ENCODE measurements around the gene DLK2. TPM values are rescaled to one million over a fixed set of nuclear protein-coding genes. Genes with fewer than 3 reads are reported as not detected.

The DLK2 gene
- total and polyA plus RNA-seq, 7 experiments from 2014 or later: 0.30 to 1.6 (median 0.56) TPM

GRCh38 chr6:43477235-43478007 is 22.1 kb upstream of the DLK2 start, which contains the start of gene TJAP1:
TJAP1 (plus strand) TSS chr6:43477570; CDS start chr6:43499002, 21,432 bp downstream.
- Mint-ChIP-seq H3K36me3 (peaks cover 0 to 9% (median 0%) of the 10 kb centered on the region in 5 donors), H3K9me3 (no peaks in the 10 kb centered on the region), H3K27me3 (no peaks in the 10 kb centered on the region), H3K27ac (peak within 1 kb of the TSS; percentile 90 to 98 (median 96)), H3K4me1 (peaks cover 37 to 54% (median 51%) of the 10 kb centered on the region in 7 donors), H3K4me3 (peak within 1 kb of the TSS; percentile 87 to 99 (median 93))
- peaks cover 10 to 16% of the 10 kb centered on the region in 2 donors for H3K4me1 ChIP-seq (ENCODE audit: control insufficient read depth in 2 of 2, insufficient read depth in 2 of 2, low read length in 2 of 2)
- CTCF ChIA-PET: interaction anchor here (0.7 to 1.4 kb wide), 3 partner anchors 19 to 201 kb away, joined by 3 read pairs; no protein-coding TSS in a partner anchor
- intact Hi-C loops (cut with micrococcal nuclease): loop anchor here (1.0 to 5.0 kb wide), 13 partner anchors 22 to 914 kb away; partner anchors contain the start of genes ABCC10 (in 2 of the 2), POLR1C (in 2 of the 2), CDC5L (in 1 of the 2) and CNPY3 (in 1 of the 2)
- DNase-seq (peak; percentile 89 to 99 (median 95)), ATAC-seq (peak; percentile 100)
- POLR2A ChIA-PET: interaction anchor here (0.6 to 1.8 kb wide), 11 partner anchors 17 to 1446 kb away, joined by 3 to 8 read pairs (median 4); partner anchors contain the start of genes ABCC10, CNPY3, LRRC73 and POLR1C
- H3K27ac ChIP-seq (ENCODE audit: low read depth, low read length): peak within 1 kb of the TSS; percentile 96
- H3K9me3 ChIP-seq (ENCODE audit: control insufficient read depth in 2 of 3, low read length in 3 of 3): no peaks in the 10 kb centered on the region
- H3K4me3 ChIP-seq (ENCODE audit: low read length): peak within 1 kb of the TSS; percentile 83
- no peaks in the 10 kb centered on the region for H3K36me3 ChIP-seq (ENCODE audit: control insufficient read depth in 2 of 3, insufficient read depth in 3 of 3, low read length in 3 of 3)
- H3K27me3 ChIP-seq (ENCODE audit: control insufficient read depth in 2 of 2, insufficient read depth in 2 of 2, low read length in 2 of 2): no peaks in the 10 kb centered on the region

GRCh38 chr6:43476746-43477145 is 21.4 kb upstream of the DLK2 start:
- no peaks in the 10 kb centered on the region for H3K27me3 ChIP-seq (ENCODE audit: control insufficient read depth in 2 of 2, insufficient read depth in 2 of 2, low read length in 2 of 2)
- peak overlapping the region; percentile 96 for H3K27ac ChIP-seq (ENCODE audit: low read depth, low read length)
- H3K36me3 Mint-ChIP-seq: peaks cover 0 to 5% (median 0%) of the 10 kb centered on the region in 5 donors
- H3K4me3 ChIP-seq (ENCODE audit: low read length): peak overlapping the region; percentile 83
- H3K36me3 ChIP-seq (ENCODE audit: control insufficient read depth in 2 of 3, insufficient read depth in 3 of 3, low read length in 3 of 3): no peaks in the 10 kb centered on the region
- no peak for ATAC-seq
- H3K4me1 ChIP-seq (ENCODE audit: control insufficient read depth in 2 of 2, insufficient read depth in 2 of 2, low read length in 2 of 2): peaks cover 10 to 16% of the 10 kb centered on the region in 2 donors
- no peaks in the 10 kb centered on the region for H3K27me3 Mint-ChIP-seq
- peak in 4 of 9 donors; percentile 9 to 20 (median 18) for DNase-seq
- ChIA-PET POLR2A (interaction anchor here (0.7 to 1.8 kb wide), 6 partner anchors 17 to 62 kb away, joined by 3 to 6 read pairs (median 4); partner anchors contain the start of genes ABCC10 and LRRC73), CTCF (interaction anchor here (0.7 kb wide), 1 partner anchor 202 kb away, joined by 3 read pairs; no protein-coding TSS in a partner anchor)
- peak overlapping the region; percentile 87 to 99 (median 93) for H3K4me3 Mint-ChIP-seq
- H3K9me3 ChIP-seq (ENCODE audit: control insufficient read depth in 2 of 3, low read length in 3 of 3): no peaks in the 10 kb centered on the region
- H3K4me1 Mint-ChIP-seq: peaks cover 31 to 48% (median 44%) of the 10 kb centered on the region in 7 donors
- intact Hi-C loops (cut with micrococcal nuclease): loop anchor here (1.0 to 5.0 kb wide), 13 partner anchors 21 to 913 kb away; partner anchors contain the start of genes ABCC10 (in 2 of the 2), POLR1C (in 2 of the 2), CDC5L (in 1 of the 2) and CNPY3 (in 1 of the 2)
- H3K9me3 Mint-ChIP-seq: no peaks in the 10 kb centered on the region
- peak overlapping the region; percentile 90 to 98 (median 96) for H3K27ac Mint-ChIP-seq

DNA sequence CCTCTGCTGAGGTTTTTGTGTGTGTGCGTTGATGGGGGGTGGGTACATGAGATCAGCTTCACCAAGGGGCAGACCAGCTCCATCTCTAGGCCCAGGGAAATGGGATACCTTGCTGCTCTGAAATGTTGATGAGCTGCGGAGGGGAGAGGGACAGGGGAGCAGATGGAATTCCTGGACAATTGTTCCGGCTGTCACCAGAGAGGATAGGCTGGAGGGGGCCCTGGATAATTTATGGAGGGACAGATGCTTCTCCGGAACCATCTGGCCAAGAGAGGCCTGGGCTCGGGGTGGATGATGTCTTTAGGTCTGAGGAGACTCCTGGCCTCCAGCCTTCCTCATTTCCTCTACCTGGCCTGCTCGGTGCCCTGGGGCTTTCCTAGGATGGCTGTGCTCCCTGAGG is 20.2 kb upstream of the DLK2 start:
- ChIA-PET CTCF (no interaction called here), POLR2A (no interaction called here)
- Mint-ChIP-seq H3K27me3 (peaks cover 0 to 9% (median 3%) of the 10 kb centered on the region in 5 donors), H3K27ac (peak overlapping the region in 2 of 9 donors; percentile 59), H3K36me3 (peaks cover 0 to 3% (median 0%) of the 10 kb centered on the region in 5 donors), H3K9me3 (no peaks in the 10 kb centered on the region), H3K4me3 (peak overlapping the region in 1 of 10 donors; percentile 49), H3K4me1 (peaks cover 28 to 39% (median 37%) of the 10 kb centered on the region in 7 donors)
- no peak overlapping the region for H3K4me3 ChIP-seq (ENCODE audit: low read length)
- H3K9me3 ChIP-seq (ENCODE audit: control insufficient read depth in 2 of 3, low read length in 3 of 3): no peaks in the 10 kb centered on the region
- H3K27ac ChIP-seq (ENCODE audit: low read depth, low read length): no peak overlapping the region
- no peaks in the 10 kb centered on the region for H3K27me3 ChIP-seq (ENCODE audit: control insufficient read depth in 2 of 2, insufficient read depth in 2 of 2, low read length in 2 of 2)
- H3K36me3 ChIP-seq (ENCODE audit: control insufficient read depth in 2 of 3, insufficient read depth in 3 of 3, low read length in 3 of 3): no peaks in the 10 kb centered on the region
- no peak for DNase-seq
- peaks cover 10 to 16% of the 10 kb centered on the region in 2 donors for H3K4me1 ChIP-seq (ENCODE audit: control insufficient read depth in 2 of 2, insufficient read depth in 2 of 2, low read length in 2 of 2)
- ATAC-seq: no peak
- intact Hi-C loops (cut with micrococcal nuclease): loop anchor here (5.0 kb wide), 2 partner anchors 162 to 912 kb away; partner anchors contain the start of genes CDC5L (in 1 of the 2) and MAD2L1BP (in 1 of the 2)

- Mint-ChIP-seq H3K4me1 (peaks cover 11 to 12% (median 12%) of the 10 kb centered on the region in 7 donors), H3K36me3 (no peaks in the 10 kb centered on the region), H3K4me3 (no peak overlapping the region), H3K27me3 (peaks cover 5 to 17% (median 13%) of the 10 kb centered on the region in 5 donors), H3K9me3 (no peaks in the 10 kb centered on the region), H3K27ac (no peak overlapping the region)
- POLR2A ChIA-PET: no interaction called here
- Histone ChIP-seq H3K36me3 (ENCODE audit: control insufficient read depth in 2 of 3, insufficient read depth in 3 of 3, low read length in 3 of 3) (no peaks in the 10 kb centered on the region), H3K27me3 (ENCODE audit: control insufficient read depth in 2 of 2, insufficient read depth in 2 of 2, low read length in 2 of 2) (peaks cover 0 to 3% of the 10 kb centered on the region in 2 donors), H3K27ac (ENCODE audit: low read depth, low read length) (no peak overlapping the region), H3K4me3 (ENCODE audit: low read length) (no peak overlapping the region), H3K9me3 (ENCODE audit: control insufficient read depth in 2 of 3, low read length in 3 of 3) (no peaks in the 10 kb centered on the region), H3K4me1 (ENCODE audit: control insufficient read depth in 2 of 2, insufficient read depth in 2 of 2, low read length in 2 of 2) (peaks cover 0 to 7% of the 10 kb centered on the region in 2 donors)
- CTCF ChIA-PET: no interaction called here
- DNase-seq: no peak
- no peak for ATAC-seq
- intact Hi-C loops (cut with micrococcal nuclease): no loop called here
Measured at GRCh38 chr6:43472515-43472914, 17.2 kb upstream of the DLK2 start.

GRCh38 chr6:43471399-43471798 is 16.1 kb upstream of the DLK2 start:
- H3K4me3 Mint-ChIP-seq: no peak overlapping the region
- H3K4me1 Mint-ChIP-seq: peaks cover 0 to 1% (median under 1%) of the 10 kb centered on the region in 7 donors
- peaks cover 0 to 3% of the 10 kb centered on the region in 2 donors for H3K27me3 ChIP-seq (ENCODE audit: control insufficient read depth in 2 of 2, insufficient read depth in 2 of 2, low read length in 2 of 2)
- ChIA-PET POLR2A (no interaction called here), CTCF (no interaction called here)
- intact Hi-C loops (cut with micrococcal nuclease): no loop called here
- no peaks in the 10 kb centered on the region for H3K36me3 ChIP-seq (ENCODE audit: control insufficient read depth in 2 of 3, insufficient read depth in 3 of 3, low read length in 3 of 3)
- DNase-seq (no peak), ATAC-seq (no peak)
- H3K27me3 Mint-ChIP-seq: peaks cover 12 to 20% (median 18%) of the 10 kb centered on the region in 5 donors
- H3K27ac Mint-ChIP-seq: no peak overlapping the region
- no peaks in the 10 kb centered on the region for H3K36me3 Mint-ChIP-seq
- no peak overlapping the region for H3K4me3 ChIP-seq (ENCODE audit: low read length)
- no peaks in the 10 kb centered on the region for H3K4me1 ChIP-seq (ENCODE audit: control insufficient read depth in 2 of 2, insufficient read depth in 2 of 2, low read length in 2 of 2)
- no peaks in the 10 kb centered on the region for H3K9me3 Mint-ChIP-seq
- H3K27ac ChIP-seq (ENCODE audit: low read depth, low read length): no peak overlapping the region
- H3K9me3 ChIP-seq (ENCODE audit: control insufficient read depth in 2 of 3, low read length in 3 of 3): no peaks in the 10 kb centered on the region

DNA sequence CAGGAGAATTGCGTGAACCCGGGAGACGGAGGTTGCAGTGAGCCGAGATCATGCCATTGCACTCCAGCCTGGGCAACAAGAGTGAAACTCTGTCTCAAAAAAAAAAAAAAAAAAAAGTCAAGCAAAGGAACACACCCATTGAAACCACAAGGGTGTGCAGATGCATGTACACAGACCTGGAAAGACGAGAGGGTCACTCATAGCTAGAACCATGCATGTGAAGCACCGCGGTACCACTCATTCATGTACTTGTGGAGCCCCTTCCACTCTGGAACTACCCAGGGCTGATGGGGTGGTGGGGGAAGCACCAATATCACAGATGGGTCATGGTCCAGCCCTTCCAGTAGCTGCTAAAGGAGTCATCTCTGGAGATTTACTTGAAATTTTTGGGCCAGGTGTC is 14.6 kb upstream of the DLK2 start:
- H3K36me3 Mint-ChIP-seq: no peaks in the 10 kb centered on the region
- ATAC-seq: no peak
- H3K27me3 ChIP-seq (ENCODE audit: control insufficient read depth in 2 of 2, insufficient read depth in 2 of 2, low read length in 2 of 2): peaks cover 0 to 3% of the 10 kb centered on the region in 2 donors
- no peak overlapping the region for H3K4me3 Mint-ChIP-seq
- peaks cover 12 to 23% (median 18%) of the 10 kb centered on the region in 5 donors for H3K27me3 Mint-ChIP-seq
- no peak overlapping the region for H3K27ac ChIP-seq (ENCODE audit: low read depth, low read length)
- H3K9me3 ChIP-seq (ENCODE audit: control insufficient read depth in 2 of 3, low read length in 3 of 3): no peaks in the 10 kb centered on the region
- no peak overlapping the region for H3K27ac Mint-ChIP-seq
- CTCF ChIA-PET: interaction anchor here (0.5 kb wide), 1 partner anchor 1267 kb away, joined by 3 read pairs; no protein-coding TSS in a partner anchor
- no peaks in the 10 kb centered on the region for H3K4me1 Mint-ChIP-seq
- no peaks in the 10 kb centered on the region for H3K9me3 Mint-ChIP-seq
- no peak for DNase-seq
- no peaks in the 10 kb centered on the region for H3K36me3 ChIP-seq (ENCODE audit: control insufficient read depth in 2 of 3, insufficient read depth in 3 of 3, low read length in 3 of 3)
- intact Hi-C loops (cut with micrococcal nuclease): no loop called here
- H3K4me3 ChIP-seq (ENCODE audit: low read length): no peak overlapping the region
- H3K4me1 ChIP-seq (ENCODE audit: control insufficient read depth in 2 of 2, insufficient read depth in 2 of 2, low read length in 2 of 2): no peaks in the 10 kb centered on the region
- POLR2A ChIA-PET: no interaction called here

Data from naive thymus-derived CD4-positive, alpha-beta T cell (primary cell).